Measurements from ENCODE around the gene HPD. TPM values are rescaled to one million over a fixed set of nuclear protein-coding genes. Genes with fewer than 3 reads are reported as not detected.
A peak's percentile ranks its signal among the peaks of the same experiment; 100 is the strongest.
"Not testable (repeated sequence)": the region's sequence is repeated elsewhere in the genome, so short reads cannot be mapped to it uniquely, and the experiment has no call there.

Gene HPD
- total RNA-seq, 1 experiment from 2014 or later: 0.20 TPM

- BruUV-seq (replicated peaks): TSS peak; percentile 76
- ChIA-PET POLR2A (interaction anchor here (1.9 kb wide), 1 partner anchor 10 kb away, joined by 17 read pairs; no protein-coding TSS in a partner anchor), CTCF (interaction anchor here (0.6 to 6.6 kb wide), 12 partner anchors 10 to 397 kb away, joined by 3 to 145 read pairs (median 14); partner anchors contain the start of genes PSMD9 and SETD1B)
- H3K9me3 Mint-ChIP-seq (ENCODE audit: unreplicated experiment): no peaks in the 10 kb centered on the region
- H3K4me3 Mint-ChIP-seq (ENCODE audit: unreplicated experiment): peak overlapping the region; percentile 74
- peaks cover 26% of the 10 kb centered on the region for H3K4me1 Mint-ChIP-seq (ENCODE audit: low read depth, unreplicated experiment)
- no peaks in the 10 kb centered on the region for H3K27me3 Mint-ChIP-seq (ENCODE audit: insufficient read depth, unreplicated experiment)
- peak; percentile 69 to 77 for DNase-seq
- H3K27ac Mint-ChIP-seq (ENCODE audit: unreplicated experiment): peak overlapping the region; percentile 89
- no peak for TF ChIP-seq CTCF (IDR thresholded peaks at IDR 0.05; ENCODE audit: insufficient read depth in 1 of 2, low read depth in 1 of 2, low read length in 1 of 2, severe bottlenecking in 1 of 2, unreplicated experiment in 1 of 2)
- intact Hi-C loops (cut with micrococcal nuclease; ENCODE audit: unreplicated experiment): loop anchor here (5.0 kb wide), 1 partner anchor 211 kb away; the partner anchor contains the start of gene KDM2B
- Histone ChIP-seq H3K36me3 (ENCODE audit: control insufficient read depth, insufficient read depth, low read length) (no peaks in the 10 kb centered on the region; the same call in 1 of the 2 replicates), H3K9me3 (no peaks in the 10 kb centered on the region), H3K27me3 (replicated peaks; ENCODE audit: control insufficient read depth, insufficient read depth, low read length) (no peaks in the 10 kb centered on the region), H3K4me1 (peaks cover 47% of the 10 kb centered on the region), H3K4me3 (ENCODE audit: low read depth, low read length) (peak overlapping the region; percentile 82)
- peaks cover 59% of the 10 kb centered on the region for H3K36me3 Mint-ChIP-seq (ENCODE audit: insufficient read depth, unreplicated experiment)
Measured at GRCh38 chr12:121792607-121793439, 65.8 kb downstream of the HPD start.

- peak overlapping the region; percentile 82 for H3K4me3 ChIP-seq (ENCODE audit: low read depth, low read length)
- intact Hi-C loops (cut with micrococcal nuclease; ENCODE audit: unreplicated experiment): loop anchor here (5.0 kb wide), 1 partner anchor 210 kb away; the partner anchor contains the start of gene KDM2B
Measured at GRCh38 chr12:121791671-121792551, 66.7 kb downstream of the HPD start.

GRCh38 chr12:121790785-121791184, 67.9 kb downstream of the HPD start:
- H3K4me3 ChIP-seq (ENCODE audit: low read depth, low read length); H3K27me3 Mint-ChIP-seq (ENCODE audit: insufficient read depth, unreplicated experiment); H3K4me3 Mint-ChIP-seq (ENCODE audit: unreplicated experiment); BruUV-seq (replicated peaks); H3K9me3 Mint-ChIP-seq (ENCODE audit: unreplicated experiment); H3K9me3 ChIP-seq; CTCF ChIA-PET; DNase-seq; H3K36me3 ChIP-seq (ENCODE audit: control insufficient read depth, insufficient read depth, low read length); H3K27me3 ChIP-seq (replicated peaks; ENCODE audit: control insufficient read depth, insufficient read depth, low read length): not testable (repeated sequence)
- Mint-ChIP-seq H3K27ac (ENCODE audit: unreplicated experiment) (peak overlapping the region; percentile 53), H3K4me1 (ENCODE audit: low read depth, unreplicated experiment) (peaks cover 18% of the 10 kb centered on the region), H3K36me3 (ENCODE audit: insufficient read depth, unreplicated experiment) (peaks cover 60% of the 10 kb centered on the region)
- intact Hi-C loops (cut with micrococcal nuclease; ENCODE audit: unreplicated experiment): loop anchor here (5.0 kb wide), 1 partner anchor 208 kb away; the partner anchor contains the start of gene KDM2B
- peaks cover 40% of the 10 kb centered on the region for H3K4me1 ChIP-seq
- POLR2A ChIA-PET: interaction anchor here (0.9 kb wide), 1 partner anchor 20 kb away, joined by 8 read pairs; no protein-coding TSS in a partner anchor

More at GRCh38 chr12:121791671-121792551, 66.7 kb downstream of the HPD start:
- no peaks in the 10 kb centered on the region for H3K27me3 Mint-ChIP-seq (ENCODE audit: insufficient read depth, unreplicated experiment)
- no peaks in the 10 kb centered on the region for H3K27me3 ChIP-seq (replicated peaks; ENCODE audit: control insufficient read depth, insufficient read depth, low read length)
- POLR2A ChIA-PET: interaction anchor here (0.9 kb wide), 1 partner anchor 19 kb away, joined by 8 read pairs; no protein-coding TSS in a partner anchor
- peak; percentile 79 to 87 for DNase-seq
- no peaks in the 10 kb centered on the region; the same call in 1 of the 2 replicates for H3K36me3 ChIP-seq (ENCODE audit: control insufficient read depth, insufficient read depth, low read length)
- BruUV-seq (replicated peaks): TSS peak; percentile 17
- H3K9me3 Mint-ChIP-seq (ENCODE audit: unreplicated experiment): no peaks in the 10 kb centered on the region
- H3K27ac Mint-ChIP-seq (ENCODE audit: unreplicated experiment): peak overlapping the region; percentile 89
- H3K4me1 ChIP-seq: peaks cover 40% of the 10 kb centered on the region
- CTCF ChIA-PET: interaction anchor here (0.6 to 6.6 kb wide), 5 partner anchors 11 to 396 kb away, joined by 3 to 145 read pairs (median 46); partner anchors contain the start of gene SETD1B
- no peaks in the 10 kb centered on the region for H3K9me3 ChIP-seq
- H3K4me3 Mint-ChIP-seq (ENCODE audit: unreplicated experiment): peak overlapping the region; percentile 74
- peaks cover 58% of the 10 kb centered on the region for H3K36me3 Mint-ChIP-seq (ENCODE audit: insufficient read depth, unreplicated experiment)
- TF ChIP-seq CTCF (IDR thresholded peaks at IDR 0.05; ENCODE audit: insufficient read depth in 1 of 2, low read depth in 1 of 2, low read length in 1 of 2, severe bottlenecking in 1 of 2, unreplicated experiment in 1 of 2): peak in 1 of 2 experiments; percentile 39
- peaks cover 18% of the 10 kb centered on the region for H3K4me1 Mint-ChIP-seq (ENCODE audit: low read depth, unreplicated experiment)

Data from Caco-2 (cell line).